RKO (cell line): Measurements from ENCODE around the gene RHD.
"Not testable (repeated sequence)": the region's sequence is repeated elsewhere in the genome, so short reads cannot be mapped to it uniquely, and the experiment has no call there.

ENCODE experiments used
- DNase-seq: peaks from one replicate; pipeline ENCODE4 v3.0.0-alpha.2; 2016; ENCODE audit warnings: low spot score

Gene RHD

DNA sequence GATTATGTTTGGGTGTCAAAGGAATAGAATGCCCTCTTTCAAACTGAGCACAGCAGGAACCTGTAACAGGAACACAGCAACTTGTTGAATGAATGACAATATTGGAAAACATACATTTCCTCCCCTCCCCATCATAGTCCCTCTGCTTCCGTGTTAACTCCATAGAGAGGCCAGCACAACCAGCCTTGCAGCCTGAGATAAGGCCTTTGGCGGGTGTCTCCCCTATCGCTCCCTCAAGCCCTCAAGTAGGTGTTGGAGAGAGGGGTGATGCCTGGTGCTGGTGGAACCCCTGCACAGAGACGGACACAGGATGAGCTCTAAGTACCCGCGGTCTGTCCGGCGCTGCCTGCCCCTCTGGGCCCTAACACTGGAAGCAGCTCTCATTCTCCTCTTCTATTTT, at the start of gene RHD:
Gene RHD, plus strand, starts transcription at position 272 of the 400 bp plus-strand sequence. Its CDS starts 39 bp downstream, at position 311.
- DNase-seq: not testable (repeated sequence)

DNA sequence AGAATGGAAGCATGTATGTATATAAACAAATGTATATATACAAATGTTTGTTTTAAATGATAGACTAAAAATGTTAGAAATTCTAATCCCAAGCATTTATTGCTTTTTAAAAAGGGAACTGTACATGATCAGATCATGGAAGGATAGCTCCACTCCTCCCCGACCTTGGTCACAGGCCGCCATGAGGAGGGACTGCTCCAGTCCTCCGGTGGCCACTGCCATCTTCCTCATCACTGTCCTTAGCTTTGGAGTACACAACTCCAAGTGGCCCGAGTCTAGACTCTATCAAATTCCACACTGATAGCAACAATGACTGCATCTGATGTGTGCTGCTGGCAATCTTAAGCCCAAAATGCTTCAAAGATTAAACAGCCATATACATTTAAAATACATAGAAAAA, 49.7 kb upstream of the RHD start:
- DNase-seq: no peak

DNA sequence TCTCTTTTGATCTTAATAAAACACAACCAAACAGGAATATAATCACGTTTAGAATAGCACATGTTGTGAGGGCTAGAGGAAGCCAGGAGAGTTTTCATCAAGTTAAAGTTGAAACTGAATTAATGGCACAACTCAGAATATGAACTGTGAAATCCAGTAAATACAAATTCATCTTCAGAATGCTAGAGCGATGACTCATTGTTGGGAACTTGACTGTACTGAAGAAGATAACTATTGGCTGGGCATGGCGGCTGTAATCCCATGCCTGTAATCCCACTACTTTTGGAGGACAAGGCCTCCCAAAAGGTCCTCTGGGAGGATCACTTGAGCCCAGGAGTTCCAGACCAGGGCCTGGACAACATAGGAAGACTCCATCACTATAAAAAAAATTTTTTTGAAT, 48.8 kb upstream of the RHD start:
- no peak for DNase-seq

DNA sequence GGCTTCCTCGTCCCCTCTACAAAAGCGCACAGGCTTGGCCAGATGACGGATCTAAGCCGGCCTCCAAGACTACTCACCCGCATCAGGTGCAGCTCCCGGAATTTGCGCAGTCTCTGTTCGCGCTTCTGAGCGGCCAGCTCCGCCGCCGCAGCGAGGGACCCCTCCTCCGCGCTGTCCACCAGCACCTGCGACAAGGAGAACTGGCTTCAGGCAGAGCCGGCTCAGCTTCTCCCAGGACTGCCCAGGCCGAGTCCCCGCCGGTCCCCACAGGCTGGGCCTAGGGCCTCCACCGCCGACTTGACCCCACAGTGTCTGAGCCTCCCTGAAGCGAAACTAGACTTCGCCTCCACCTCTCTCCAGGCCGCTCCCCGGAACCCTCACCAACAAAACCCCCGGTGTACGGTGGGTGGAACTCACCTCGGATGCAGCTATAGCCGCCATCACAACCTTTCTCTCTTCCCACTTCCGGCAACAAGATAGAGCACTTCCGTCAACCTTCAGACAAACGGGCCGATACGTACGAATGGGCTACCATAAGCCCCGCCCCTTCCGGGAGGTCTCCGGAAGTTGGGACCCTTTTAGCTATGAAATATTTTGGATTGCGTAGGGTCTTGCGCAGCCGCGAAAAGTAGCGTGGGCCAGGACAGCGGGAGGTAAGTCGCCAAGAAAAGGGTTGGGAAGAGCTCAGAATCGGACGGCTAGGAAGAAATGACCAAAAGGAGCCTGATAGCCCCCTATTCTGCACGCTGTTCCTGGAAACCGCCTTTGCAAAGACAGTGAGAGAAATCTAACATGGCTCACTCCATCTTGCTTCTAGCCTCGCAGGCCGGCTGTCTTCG, 40.1 kb upstream of the RHD start, which contains the start of gene SYF2:
Gene SYF2, minus strand, starts transcription at position 476 of the 839 bp plus-strand sequence. Its CDS starts 35 bp downstream, at position 441.
- DNase-seq: peak; percentile 96

DNA sequence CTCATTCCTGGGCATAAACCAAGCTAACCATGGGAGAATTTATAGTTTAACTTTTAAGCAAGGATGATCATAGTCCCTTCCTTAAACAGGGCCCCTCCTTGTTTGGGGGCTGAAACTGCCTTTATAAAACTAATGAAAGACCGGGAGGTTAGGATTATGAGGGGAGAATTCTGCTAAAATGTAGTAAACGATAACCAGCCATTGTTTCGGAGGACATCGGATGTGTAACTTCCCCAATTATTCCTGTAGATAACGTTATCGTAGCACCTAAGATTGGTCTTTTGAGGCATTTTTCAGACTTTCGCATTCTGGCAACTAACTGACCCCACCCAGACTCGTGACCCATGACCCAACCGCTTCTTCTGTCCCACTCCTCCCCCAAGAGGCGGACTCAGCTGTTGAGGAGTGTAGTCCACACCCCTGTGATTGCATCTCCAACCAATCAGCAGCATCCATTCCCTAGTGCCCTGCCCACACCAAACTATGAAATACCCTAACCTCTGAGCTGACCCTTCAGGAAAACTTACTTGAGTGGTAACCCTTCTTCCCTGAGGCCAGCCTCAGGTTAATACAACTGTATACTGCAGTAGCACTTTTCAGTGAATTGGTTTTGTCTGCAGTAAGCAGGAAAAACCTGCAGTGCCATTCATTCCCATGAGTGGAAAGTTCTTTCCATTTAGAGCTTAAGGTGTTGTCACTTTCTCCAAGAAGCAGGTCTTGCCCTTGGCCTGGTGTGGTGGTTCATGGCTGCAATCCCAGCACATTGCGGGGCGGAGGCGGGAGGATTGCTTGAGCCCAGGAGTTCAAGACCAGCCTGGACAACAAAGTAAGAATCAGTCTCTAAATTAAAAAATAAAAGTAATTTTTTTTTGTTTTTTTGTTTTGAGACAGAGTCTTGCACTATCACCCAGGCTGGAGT, 39.2 kb upstream of the RHD start:
- peak; percentile 91 for DNase-seq

DNA sequence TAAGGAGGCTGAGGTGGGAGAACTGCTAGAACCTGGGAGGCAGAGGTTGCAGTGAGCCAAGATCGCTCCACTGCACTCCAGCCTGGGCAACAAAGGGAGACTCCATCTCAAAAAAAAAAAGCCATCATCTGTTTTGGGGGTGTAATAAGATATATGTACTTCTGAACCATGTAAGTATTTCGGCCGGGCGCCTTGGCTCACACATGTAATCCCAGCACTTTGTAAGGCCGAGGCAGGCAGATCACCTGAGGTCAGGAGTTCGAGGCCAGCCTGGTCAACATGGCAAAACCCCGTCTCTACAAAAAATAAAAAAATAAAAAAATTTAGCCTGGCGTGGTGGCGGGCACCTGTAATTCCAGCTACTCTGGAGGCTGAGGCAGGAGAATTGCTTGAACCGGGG, 36.9 kb upstream of the RHD start:
- DNase-seq: not testable (repeated sequence)

DNA sequence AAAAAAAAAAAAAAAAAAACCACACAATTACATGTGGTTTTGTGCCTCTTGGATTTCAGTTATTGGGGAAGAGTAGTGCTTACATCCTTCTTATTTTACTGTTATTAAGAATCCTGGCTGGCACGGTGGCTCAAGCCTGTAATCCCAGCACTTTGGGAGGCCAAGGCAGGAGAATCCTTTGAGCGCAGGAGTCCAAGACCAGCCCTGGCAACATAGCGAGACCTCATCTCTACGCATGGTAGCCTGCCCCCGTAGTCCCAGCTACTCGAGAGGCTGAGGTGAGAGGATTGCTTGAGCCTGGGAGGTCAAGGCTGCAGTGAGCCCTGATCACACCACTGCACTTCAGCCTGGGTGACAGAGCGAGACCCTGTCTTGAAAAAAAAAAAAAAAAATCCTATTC, 36.0 kb upstream of the RHD start:
- DNase-seq: not testable (repeated sequence)

DNA sequence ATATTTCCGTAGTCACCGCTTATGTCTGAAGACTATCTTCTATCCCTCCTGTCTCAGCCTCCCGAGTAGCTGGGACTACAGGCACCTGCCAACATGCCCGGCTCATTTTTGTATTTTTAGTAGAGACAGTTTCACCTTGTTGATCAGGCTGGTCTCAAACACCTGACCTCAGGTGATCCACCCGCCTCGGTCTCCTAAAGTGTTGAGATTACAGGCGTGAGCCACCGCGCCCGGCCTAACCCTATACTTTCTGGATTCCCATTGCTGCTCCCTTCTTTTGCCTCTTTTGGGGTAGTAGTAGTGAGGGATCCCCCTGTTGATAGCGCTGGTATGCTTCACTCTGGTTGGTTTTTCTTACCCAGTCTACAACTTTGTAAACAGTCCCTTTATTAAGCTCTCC, 34.3 kb upstream of the RHD start:
- no peak for DNase-seq

DNA sequence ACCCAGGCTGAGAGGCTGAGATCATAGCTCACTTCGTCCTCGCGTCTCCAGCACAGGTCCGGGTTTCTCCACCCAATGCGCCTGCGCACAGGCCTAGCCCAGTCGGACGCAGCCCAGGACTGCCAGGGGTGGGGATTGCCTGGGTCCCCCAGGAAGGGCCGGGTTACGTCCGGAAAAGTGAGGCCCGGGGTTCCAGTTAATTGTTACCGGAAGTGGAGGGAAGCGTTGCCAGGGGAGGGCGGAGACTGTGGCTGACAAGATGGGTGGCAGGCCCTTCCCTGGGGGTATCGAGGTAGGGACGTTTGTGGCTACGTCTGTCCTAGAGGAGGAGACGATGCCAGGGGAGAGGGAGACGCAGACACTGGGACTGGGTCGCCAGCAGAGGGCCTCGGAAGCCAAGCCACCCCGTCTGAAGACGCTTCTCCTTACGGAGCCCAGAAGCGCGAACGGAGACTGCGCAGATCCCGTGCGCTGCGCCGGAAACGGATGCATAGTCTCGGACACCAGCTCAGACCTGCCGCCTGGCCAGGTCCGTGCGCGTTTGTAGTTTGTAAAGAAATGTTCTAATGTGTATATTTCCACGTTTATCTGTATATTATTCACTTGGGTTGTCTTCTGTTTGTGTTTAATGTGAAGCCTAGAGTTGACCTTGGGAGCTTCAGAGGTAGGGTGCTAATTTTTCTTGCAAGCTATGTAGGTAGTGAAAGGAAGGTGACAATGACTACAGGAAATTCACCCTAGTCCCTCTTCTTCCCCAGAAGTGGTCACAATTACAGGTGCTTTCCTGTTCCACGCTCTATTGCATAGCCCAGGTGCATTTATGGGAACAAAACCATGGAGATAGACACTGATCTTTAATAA, 32.4 kb upstream of the RHD start:
- peak; percentile 91 for DNase-seq

DNA sequence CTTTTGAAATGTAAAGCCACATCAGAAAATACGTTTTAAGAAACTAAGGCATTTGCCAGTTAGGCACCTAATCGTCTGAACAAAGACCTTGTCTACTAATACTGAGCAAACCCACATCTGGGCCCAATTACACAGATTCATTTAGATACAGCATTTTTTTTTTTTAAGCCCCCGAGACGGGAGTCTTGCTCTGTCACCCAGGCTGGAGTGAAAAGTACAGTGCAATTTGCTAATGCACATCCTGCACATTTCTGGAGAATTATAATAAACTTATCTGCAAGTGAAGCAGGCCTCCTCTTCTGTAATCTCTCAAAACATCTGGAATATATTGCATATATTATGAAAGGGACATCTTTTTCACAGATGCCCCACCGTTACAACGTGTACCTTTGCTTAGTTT, 28.4 kb upstream of the RHD start:
- no peak for DNase-seq

DNA sequence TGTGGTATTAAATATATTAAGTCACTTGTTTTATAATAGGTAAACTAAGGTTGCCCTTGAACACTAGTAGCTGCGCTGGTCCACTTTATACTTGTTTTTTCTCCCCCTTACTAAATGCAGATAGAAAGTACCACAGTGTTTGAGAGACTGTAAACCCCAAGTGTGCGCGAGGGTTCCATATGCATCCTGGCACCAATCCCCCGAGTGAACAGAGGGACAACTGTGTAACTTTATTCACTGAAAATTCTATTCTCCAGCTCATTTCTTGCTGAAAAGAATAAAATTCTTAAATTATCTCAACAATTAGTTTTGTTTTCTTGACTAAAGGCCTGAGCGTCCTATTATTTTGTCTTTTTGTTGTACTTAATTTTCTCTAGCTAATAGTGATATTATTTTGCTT, 26.9 kb upstream of the RHD start:
- DNase-seq: no peak

DNA sequence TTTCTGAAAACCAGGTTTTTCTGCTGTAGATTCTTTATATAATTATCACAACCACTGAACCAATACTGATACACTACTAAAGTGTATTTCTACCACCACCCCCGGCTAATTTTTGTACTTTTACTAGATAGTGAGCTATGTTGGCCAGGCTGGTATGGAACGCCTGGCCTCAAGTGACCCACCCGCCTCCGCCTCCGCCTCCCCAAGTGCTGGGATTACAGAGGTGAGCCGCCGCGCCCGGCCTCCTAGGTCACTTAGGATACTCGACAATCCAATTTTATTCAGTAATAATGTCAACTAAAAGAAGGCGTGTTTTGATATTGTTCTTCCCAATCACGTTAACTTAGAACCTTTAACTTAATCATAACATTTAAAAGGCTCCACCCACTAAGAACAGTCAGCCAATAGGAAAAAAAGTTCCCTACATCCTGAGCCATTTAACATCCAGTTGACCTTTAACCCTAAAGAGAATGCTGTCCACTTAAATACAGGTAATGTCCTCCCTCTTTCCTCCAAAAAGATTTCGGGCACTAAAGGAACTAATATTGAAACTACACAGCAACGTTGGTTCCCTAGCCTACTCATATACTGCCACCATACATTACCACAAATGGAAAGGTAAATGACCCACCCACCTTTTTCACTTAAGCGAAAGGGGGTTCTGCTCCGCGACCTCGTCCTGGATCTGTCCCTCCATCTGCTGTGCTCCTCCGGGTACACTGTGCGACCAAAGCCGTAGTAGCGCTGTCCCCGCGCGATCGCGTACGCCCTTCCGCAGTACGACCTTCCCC, 26.3 kb upstream of the RHD start:
- DNase-seq: peak; percentile 81

DNA sequence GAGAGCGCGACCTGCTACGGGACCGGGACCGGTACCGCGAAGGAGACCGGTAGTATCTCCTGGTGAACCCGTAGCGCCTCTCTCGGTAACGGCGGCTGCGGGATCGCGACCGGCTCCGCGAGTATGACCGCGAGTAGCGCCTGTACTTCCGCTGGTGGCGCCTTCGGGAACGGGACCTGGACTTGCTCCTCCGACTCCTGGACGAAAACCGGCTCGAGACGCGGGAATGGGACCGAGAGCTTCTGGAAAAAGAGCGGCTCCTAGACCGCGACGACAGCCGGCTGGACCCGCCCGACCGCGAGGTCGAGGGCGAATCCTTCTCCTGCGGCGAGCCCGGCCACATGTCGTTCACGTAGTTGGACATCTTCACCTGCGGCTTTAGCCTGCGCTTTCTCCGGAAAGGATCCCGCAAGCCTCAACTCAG, 25.7 kb upstream of the RHD start:
- peak; percentile 52 for DNase-seq

DNA sequence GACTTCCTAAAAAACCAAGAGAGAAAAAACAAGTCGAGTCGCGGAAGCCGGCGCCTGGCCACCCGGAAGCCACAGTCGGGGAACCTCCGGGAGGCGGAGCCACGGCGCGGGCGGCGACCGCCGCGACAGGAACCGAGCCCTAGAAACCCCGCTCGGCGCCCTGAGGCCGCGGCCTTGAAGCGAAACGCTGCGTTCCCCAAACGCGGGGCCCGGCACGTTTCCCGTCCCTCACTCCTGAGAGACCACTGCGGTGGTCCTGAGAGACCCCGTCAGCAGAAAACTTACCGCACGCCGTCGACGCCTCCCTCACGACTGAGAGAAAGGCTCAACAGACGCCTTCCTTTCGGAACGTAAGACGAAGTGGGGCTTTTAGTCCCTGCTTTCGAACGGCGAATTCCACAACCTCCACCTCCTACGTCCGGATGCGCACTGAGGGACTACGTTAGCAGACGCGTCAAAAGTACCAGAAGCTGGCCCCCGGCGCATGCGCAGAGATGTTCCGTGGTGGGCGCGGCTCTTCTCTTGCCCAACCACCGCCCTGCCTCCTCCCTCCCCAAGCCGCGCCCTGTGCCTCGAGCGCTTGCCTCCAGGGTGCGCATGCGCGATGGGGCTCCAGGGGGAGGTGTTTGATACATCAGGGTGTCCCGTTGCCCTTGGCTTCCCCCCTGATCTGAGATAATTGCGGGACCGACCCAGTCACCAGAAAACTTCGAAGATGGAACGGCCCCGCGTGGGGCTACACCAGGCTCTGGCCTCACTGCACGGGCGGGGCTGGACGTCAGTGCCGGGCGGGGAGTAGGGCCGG, 25.1 kb upstream of the RHD start, which contains the start of gene RSRP1:
Gene RSRP1, minus strand, starts transcription at position 431 of the 805 bp plus-strand sequence. CDS start 491 bp downstream, outside the sequence.
- DNase-seq: peak; percentile 98

DNA sequence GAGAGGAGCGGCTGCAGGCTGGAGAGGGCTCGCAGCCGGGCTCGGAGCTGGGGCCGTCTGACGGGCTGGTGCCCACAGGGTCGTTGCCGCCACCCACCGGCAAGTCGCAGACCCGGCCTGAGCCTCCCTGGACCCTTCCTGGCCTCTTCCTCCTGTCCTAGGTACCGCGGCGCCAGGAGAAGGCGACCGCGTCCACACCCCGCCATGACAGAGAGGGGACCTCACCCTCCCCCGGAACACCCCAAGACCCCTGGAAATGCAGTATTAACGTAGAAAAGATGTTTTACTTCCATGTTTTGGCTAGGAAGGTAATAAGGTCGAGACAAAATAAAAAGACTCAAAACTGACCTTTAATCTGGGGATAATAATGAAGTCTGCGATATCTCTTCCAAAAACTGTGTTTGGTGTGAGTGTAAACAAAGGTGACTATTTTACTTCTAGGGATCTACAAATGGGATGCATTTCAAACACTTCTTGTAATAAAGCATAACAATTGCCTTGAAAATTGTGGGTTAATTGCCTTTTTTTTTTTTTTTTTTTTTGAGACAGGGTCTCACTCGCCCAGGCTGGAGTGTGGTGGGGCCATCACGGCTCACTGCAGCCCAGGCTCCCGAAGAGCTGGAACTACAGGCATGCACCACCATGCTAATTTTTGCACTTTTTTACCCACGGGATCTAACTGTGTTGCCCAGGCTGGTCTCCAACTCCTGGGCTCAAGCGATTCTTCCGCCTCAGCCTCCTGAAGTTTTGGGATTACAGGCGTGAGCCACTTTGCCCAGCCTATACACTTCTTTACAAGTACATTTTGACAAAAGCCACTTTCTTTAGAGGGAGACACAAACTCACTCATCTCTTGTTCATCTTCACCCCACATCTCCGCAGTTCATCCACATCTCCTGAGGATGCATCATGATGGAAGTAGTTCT, 24.2 kb upstream of the RHD start:
- no peak for DNase-seq

DNA sequence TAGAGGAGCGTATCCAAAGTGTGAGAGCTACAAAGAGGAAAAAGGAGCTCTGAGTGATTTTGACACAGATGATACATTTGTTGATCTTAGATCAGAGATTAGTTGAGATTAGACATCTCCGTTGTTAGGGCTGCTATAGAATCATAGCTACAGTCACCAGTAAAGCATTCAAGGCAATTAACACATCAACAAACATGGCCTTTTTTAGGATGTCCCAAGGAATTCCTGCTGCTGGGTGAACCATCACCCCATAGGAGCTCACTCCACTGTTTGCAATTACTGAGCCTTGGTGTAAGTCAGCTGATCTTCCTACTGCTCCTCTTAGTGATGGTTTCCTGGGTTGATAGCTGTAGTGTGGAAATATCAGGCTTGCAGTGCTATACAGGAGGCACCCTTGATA, 18.4 kb upstream of the RHD start:
- peak; percentile 58 for DNase-seq

DNA sequence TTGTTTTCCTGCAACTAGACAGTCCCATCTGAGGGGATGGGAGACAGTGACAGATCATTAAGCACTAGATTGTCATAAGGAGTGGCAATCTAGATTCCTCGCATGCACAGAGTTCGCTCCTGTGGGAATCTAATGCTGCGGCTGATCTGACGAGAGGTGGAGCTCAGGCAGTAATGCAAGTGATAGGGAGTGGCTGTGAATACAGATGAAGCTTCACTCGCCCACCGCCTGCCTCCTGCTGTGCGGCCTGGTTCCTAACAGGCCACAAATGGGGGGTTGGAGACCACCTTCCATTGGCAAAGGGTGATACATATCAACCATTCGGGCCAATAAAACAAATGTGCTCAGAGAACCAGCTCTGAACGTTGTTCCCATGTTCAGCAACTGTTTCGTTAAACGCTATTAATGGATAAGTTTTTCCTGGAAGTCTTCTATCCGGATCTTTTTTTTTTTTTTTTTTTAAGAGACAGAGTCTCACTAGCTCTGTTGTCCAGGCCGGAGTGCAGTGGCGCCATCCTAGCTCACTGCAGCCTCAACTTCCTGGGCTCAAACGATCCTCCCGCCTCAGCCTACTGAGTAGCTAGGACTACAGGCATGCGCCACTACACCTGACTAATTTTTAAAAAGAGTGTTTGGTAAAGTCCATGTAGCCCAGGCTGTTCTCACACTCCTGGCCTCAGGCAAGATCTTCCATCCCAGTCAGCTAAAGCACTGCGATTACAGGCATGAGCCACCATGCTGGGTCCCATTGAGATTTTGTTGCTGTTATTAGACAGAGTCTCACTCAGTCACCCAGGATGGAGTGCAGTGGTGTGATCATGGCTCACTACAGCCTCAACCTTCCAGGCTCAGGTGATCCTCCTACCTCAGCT, 16.4 kb upstream of the RHD start:
- no peak for DNase-seq

DNA sequence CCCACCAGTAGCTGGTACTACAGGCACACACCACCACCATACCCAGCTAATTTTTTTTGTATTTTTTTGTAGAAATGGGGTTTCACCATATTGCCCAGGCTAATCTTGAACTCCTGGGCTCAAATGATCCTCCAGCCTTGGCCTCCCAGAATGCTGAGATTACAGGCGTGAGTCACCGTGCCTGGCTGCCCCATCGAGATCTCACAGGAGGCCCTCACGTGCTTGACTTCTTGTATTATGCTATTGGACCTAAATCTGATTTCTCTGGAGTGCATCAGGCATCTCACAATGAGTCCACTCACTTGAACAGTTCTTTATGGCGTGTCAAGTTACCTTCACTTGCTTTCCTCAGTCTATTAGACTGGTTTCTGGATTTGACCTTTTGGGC, 15.7 kb upstream of the RHD start:
- no peak for DNase-seq
